IPS-11a (cell line): Measurements from ENCODE around the gene MIF4GD.
"Not testable (repeated sequence)": the region's sequence is repeated elsewhere in the genome, so short reads cannot be mapped to it uniquely, and the experiment has no call there.

Experiments
- H3K4me3 ChIP-seq: one replicate; pipeline ENCODE4 v1.5.1; 2013; ENCODE audit warnings: low read depth, low read length, control low read depth

Gene MIF4GD

DNA sequence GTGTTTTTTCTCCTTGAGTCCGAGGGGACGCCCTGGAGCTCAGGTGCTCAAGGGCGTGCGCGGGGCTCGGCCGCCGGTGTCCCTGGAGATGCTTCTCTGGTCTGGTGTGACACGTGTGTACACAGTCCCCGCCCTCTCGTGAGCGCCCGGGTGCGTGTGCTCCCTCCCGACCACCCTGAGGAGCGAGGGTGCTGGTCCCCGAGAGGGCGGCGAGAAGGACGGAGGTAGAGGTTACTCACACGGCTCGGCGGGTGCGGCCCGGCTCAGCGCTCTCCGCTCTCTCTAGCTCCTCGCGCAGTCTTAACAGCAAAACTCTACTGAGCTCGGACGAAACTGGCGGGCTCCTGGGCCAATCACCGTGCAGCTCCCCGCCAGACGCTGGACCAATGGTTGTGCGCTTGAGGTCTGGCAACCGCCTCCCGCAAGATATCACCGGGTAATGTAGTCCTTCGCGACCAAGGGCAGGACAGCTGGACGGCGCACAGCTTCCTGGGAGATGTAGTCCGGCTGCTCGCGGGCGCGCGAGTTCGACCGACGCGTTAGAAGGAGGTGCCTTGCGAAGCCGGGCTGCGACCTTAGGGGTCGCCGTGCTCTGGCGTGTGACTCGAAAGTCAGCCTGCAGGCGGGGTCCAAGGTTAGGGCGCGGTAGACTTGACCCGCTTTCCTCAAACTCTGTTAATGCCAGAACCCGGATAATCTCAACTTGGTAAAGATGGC lies 18.2 kb upstream of the MIF4GD start, which contains the start of gene SLC25A19:
SLC25A19 (minus strand) TSS at position 319 of the 717 bp plus-strand sequence. CDS start 2,669 bp downstream, outside the sequence.
- peak within 1 kb of the TSS; percentile 82 for H3K4me3 ChIP-seq

DNA sequence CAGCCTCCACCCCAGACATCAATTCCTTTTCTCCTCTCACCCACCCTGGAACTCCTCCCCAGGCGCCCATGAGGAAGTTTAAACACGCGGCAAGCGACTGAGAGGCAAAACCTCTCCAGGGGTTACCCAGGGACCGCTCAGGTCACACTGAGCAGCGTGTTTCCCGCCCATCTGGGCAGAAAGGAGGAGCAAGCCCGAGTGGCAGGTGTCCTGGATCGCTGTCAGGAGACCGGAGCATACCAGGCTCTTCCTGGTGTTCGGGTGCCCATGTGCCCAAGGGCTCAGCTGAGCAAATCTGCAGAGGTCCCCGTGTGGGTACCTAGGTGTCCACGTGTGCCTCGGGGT lies 17.7 kb upstream of the MIF4GD start:
- H3K4me3 ChIP-seq, result peak overlapping the region; percentile 82

DNA sequence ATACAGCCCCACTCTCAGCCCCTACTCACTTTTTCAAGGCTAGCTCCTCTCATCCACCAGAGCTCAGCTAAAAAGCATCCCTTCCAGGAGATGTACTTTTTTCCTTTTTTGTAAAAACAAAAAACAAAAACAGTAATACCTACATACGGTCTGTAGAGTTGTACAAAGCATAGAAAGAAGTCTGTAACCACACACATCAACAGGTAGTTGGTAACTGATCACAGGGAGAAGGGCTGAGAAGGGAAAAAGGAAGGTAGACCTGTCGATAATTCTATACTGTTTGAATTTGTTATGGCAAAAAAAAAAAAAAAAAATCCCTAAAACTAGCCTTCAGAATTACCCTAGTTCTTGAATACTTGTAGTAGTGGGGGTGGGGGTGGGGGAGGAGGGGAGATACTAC lies 17.3 kb upstream of the MIF4GD start:
- peak overlapping the region; percentile 82 for H3K4me3 ChIP-seq

DNA sequence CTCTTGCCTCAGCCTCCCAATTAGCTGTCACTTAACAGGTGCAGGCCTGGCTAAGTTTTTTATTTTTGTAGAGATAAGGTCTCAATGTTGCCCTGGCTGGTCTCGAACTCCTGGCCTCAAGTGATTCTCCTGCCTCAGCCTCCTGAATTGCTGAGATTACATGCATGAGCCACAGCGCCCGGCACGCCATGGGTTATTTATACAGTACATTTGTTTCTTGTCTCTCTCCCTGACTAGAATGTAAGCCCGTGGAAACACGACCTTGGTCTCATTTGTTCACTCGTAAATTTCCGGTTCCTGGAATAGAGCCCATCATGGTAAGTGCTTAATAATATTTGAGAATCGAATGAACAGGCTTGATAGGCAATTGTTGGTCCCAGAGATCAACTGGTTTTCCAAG lies 16.2 kb upstream of the MIF4GD start:
- H3K4me3 ChIP-seq, result no peak overlapping the region

DNA sequence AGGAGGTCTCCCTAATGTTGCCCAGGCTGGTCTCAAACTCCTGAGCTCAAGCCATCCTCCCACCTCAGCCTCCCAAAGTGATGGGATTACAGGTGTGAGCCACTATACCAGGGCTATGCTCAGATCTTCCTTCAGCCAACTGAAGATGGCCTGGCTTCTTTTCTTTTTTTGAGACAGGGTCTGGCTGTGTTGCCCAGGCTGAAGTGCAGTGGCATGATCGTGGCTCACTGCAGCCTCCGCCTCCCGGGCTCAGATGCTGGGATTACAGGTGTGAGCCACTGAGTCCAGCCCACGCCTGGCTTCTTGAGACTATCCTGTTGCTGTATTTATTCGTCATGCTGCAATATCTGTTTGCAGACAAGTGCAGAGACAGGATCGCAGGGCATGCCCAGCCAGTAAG lies 14.1 kb upstream of the MIF4GD start:
- no peak overlapping the region for H3K4me3 ChIP-seq

DNA sequence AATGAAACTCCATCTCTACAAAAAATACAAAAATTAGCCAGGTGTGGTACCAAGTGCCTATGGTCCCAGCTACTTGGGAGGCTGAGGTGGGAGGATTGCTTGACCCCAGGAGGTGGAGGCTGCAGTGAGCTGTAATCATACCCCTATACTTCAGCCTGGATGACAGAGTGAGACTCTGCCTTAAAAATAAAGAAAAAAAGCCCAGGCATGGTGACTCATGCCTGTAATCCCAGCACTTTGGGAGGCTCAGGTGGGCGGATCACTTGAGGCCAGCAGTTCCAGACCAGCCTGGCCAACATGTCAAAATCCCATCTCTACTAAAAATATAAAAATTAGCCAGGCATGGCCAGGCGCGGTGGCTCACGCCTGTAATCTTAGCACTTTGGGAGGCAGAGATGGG lies 9.2 kb upstream of the MIF4GD start:
- not testable (repeated sequence) for H3K4me3 ChIP-seq

DNA sequence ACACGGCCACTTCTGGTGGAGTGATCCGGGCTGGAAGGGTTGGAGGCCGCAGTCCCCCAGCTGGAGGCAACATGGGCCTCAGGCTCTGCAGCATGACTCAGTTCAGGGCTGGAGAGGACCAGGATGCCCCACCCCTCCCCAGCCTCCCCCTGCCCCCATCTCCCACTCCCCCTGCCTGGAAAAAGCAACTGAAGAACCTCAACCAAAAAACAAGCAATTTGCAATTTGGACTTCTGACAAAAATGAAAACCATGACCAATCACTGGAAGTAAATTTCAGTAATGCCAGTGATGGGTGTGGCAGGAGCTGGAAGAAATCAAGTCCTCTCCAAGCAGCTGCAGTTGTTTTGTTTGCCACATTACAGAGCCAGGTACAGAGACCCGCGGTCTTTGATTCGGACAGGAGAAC lies 6.6 kb upstream of the MIF4GD start:
- no peak overlapping the region for H3K4me3 ChIP-seq

DNA sequence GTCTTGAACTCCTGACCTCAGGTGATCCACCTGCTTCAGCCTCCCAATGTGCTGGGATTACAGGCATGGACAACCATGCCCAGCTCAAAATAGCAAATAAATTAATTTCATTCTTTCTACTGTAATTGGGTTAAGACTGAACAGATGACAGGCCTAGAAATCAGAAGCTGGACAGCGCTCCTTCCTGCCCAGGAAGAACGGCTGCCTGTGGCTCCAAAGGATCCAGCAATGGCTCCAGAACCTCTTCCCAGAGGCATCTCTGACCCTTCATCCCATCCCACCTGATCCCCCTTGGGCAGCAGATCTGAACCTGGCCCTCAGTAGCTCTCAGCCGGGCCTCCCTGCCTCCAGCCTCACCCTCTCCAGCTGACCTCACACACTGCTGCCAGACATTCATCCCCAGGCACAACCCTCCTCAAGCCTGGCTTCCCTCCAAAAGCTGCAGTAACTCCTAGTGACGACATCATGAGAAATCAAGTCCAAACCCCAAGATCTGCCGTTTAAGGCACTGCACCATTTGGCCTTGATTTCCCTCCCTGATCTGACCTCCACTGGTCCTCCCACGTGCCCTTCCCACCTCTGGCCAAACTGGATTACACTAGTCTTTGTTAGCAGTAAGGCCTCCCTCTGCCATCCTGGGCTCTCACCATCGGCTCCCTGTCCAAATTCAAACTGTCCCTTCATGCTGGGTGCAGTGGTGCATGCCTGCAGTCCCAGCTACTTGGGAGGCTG lies 3.1 kb upstream of the MIF4GD start:
- H3K4me3 ChIP-seq, result no peak overlapping the region

DNA sequence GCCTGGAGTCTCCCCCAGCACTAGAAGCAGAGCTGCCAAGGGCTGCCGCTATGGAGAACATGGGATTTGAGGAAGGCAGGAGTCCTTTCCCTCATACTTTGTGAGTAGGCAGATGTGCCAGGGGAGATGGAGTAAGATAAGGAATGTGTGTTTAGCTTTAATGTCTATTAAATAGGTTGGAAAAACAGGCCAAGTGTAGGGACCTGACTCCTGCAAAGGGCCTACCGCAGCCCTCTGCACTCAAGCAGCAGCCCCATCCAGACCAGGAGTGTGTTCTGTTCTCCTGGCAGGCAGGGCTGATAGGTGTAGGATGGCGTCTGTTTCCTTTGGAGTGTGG lies 1.8 kb upstream of the MIF4GD start:
- H3K4me3 ChIP-seq, result no peak overlapping the region

DNA sequence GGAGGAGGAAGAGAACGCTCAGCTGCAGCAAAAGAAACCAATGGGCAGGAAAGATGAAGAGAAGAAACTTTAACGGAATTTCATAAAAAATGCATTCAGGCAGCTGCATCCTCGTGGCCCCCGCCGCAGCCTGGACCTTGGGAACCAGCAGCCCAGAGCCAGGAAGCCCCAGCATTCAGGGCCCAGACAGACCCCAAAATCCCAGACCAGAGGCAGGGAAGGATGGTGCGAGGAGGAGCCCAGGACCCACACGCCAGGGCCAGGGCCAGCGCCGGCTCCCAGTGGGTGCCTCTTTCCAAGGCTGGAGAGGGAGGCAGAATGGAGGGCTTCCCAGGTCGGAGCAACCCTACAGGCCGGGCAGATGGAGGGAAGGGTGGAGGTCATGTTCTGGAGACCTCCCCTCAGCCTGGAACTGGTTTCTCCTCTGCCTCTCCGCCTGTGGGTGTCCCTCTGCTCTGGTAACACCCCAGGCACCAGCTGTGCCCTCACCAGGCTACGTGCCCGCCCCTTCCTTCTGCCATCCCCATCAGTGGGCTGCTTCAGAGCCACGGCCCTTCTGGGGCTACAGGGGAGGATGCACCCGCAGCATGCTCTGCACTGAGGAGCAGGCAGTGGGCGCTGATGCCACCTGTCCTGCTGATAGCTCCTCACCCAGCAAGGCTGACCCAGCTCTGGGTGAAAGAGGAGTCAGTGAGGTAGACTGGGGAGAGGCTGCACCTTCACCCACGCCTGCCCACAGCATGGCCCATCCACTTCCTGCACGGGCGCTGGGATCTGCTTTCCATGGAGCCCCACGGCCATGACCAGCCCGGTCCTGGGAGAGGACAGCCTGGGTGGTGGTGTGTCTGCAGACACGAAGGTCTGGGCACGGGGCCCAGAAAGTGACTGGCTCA lies 1.2 kb upstream of the MIF4GD start:
- H3K4me3 ChIP-seq, result peak overlapping the region; percentile 75

DNA sequence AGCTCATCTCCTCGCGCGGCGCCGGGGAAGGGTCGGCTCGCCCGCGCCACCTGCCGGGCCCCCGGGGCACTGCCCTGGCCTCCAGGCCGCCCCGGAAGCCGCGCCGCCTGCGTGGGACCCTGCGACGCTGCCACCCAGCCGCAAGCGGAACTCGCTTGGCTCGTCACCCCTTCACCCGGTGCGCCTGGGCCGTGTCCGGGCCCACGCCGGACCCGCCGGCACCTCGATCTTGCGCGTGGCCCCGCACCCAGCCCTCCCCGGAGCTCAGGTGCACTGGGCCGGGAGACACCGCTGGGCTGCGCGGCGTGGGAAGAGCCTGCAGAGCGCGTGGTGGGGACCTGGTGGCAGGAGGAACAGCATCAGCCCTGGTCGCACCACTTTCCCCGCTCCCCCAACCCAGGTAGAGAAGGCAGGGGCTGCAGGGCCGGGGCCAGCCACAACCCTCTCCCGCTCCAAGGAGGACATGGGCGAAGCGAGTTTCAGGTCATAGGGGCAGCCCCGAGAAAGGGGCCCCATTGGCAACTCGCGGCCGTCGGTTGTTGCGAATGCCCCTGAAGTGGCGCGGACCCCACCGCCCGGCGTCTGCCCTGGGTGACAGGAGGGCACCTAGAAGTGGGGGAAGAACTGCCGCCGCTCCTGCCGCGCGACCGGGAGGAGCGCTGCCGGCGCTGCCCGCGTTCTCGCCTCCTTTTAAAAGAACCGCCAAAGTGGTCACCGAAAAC lies 363 bp upstream of the MIF4GD start:
- H3K4me3 ChIP-seq, result peak overlapping the region; percentile 75

DNA sequence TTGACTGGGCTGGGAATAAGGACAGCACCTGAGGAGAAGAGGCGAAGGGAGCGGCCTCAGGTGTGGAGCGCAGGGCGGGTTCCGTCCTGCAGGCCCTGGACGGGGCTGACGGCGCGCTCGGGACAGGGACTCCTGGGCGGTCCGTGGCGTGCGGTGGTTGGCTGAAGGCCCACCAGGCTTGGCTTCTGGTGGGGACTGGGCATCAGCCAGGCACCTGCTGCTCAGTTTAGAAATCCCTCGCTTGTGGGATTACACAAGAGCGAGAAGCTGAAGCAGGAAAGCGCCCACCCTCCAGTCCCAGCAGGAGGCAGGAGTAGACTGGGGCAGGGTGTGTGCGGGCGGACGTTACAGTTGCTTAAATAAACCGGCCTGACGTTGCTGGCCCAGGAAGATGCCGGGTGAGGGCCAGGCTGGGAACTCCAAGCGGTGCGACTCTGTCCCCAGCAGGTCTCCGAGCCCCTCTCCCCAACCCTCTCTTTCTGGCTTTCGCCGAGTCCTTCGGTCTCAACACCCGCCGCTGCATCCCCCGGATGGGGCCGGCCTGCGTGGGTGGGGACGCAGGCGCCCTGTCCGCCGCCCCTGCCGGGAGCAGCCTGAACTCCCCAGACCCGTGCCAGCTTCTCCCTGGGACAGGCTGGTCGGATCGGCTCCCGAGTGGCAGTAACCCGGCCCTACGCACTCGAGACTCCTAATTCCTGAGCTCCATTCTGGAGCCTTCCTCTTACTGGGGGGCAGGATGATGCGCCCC lies 639 bp downstream of the MIF4GD start:
- peak overlapping the region; percentile 83 for H3K4me3 ChIP-seq

DNA sequence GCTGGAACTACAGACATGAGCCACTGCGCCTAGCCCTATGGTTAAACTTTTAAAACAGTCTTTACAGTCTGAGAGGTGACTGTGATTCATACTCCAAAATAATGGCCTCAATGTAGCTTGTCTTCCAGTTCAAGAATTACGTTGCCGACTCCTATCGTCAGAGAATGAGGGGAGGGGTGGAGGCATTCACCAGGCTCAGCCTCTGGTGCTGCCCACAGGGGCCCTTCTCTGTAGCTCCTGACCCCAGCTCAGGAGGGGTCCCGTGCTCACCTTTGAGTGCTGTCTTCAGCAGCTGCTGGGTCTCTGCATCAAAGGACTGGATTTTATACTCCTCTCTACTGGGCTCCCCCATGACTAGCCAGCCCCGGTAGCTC lies 1.2 kb downstream of the MIF4GD start:
- peak overlapping the region; percentile 83 for H3K4me3 ChIP-seq

DNA sequence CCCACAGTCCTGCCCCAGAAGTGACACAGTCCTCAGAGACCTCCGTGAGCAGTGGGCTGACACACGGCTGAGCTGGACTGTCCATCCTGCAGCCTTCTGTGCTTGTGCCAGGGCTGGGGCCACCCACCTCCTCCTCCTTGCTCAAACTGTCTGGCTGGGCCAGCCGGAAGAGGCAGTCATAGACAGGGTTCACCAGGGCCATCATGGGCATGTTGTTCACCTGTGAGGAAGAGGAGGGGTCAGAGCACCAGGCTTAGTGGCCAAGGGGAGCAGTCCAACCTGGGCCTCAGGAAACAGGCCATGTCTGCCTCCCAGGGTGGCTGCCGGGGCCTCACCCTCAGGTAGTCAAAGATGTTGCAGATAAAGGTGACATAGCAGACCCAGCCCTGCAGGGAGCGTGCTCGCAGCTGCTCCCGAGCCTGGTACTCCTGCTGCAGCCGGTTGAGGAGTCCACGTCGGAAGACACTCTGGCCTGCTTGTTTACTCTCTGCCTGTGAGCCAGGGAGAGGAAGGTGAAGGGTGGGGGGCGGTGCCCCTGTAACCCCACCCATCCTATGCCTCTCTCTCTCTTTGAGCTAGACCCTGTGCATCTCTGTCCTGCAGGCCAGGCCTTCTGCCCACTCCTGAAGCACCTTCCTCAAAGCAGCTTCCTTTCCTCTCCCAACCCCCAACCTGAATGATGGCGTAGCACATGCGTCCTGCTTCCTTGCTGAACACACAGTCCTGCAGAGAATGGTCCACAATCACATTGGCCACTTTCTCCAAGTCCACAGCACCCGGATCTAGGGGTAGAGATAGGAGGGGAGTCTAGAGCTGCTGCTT lies 3.4 kb downstream of the MIF4GD start:
- no peak overlapping the region for H3K4me3 ChIP-seq

DNA sequence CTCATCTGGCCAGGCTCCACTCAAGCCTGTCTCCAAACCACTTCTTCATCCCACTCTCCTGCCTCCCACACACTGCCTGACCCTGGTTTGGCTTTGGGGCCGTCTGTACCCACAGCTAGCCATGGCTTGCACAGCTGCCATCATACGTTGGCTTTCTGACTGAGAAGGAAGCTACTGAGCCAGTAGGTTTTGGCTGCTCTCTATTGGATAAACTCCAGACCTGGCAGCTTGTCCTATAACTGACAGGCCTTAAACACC lies 3.9 kb downstream of the MIF4GD start:
- H3K4me3 ChIP-seq, result no peak overlapping the region

DNA sequence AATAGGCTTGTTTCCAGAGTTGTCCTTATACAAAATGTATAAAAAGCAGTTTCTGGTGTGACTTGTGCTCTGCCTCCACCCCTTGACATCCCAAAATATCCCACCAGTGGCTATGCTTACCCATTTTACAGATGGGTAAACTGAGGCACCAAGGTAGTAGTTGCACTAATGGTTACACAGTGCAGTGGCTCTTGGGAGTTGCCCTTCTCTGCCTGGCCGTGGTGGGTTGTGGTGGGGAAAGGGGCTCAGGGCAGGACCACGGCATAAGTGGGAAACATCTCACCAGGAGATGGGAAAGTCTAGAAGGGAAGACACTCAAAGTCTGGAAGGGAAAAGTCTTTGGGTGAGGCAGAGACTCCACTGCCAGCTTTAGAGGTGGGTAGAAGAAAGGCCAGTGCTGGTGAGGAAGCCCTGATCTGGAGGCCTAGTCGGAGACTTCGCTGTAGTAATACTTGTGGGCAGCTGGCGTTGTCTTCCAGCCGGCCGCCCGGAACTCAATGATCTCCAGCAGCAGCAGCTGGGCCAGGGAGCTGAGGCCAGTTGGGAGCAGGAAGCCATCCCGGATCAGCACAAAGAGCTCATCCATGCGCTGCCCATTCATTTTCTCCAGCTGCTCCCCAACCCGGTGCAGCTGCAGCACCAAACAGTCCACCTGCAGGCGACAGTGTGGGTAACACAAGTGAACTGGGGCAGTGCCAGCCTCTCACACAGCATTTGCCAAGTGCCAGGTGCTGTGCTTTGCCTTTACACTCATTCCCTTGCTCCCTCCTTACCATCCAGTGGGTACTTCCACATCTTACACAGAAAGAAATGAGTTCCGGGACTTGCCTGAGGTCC lies 4.5 kb downstream of the MIF4GD start:
- no peak overlapping the region for H3K4me3 ChIP-seq

DNA sequence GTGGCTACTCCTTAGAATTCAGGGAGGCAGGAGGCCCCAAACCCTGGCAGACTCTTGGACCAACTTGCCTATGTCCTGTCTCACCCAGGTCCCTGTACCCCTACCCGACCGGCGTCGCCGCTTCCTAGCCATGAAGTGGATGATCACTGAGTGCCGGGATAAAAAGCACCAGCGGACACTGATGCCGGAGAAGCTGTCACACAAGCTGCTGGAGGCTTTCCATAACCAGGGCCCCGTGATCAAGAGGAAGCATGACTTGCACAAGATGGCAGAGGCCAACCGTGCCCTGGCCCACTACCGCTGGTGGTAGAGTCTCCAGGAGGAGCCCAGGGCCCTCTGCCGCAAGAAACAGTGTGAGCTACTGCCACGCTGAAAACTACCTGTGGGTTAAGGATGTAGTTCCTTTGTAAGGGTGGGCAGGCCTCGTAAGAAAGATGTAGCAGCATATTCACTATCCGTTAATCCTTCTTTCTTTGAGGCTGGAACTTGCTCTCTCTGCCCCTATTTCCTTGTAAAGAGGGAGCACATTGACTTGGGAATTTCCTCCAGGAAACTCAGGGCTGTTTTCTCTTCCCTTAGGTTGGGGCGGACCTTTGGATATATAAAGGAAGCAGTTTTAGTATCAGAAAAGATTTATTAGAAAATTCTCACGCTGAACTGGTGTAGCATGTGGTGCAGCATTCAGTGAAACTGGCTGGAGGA lies 5.3 kb downstream of the MIF4GD start:
- no peak overlapping the region for H3K4me3 ChIP-seq

DNA sequence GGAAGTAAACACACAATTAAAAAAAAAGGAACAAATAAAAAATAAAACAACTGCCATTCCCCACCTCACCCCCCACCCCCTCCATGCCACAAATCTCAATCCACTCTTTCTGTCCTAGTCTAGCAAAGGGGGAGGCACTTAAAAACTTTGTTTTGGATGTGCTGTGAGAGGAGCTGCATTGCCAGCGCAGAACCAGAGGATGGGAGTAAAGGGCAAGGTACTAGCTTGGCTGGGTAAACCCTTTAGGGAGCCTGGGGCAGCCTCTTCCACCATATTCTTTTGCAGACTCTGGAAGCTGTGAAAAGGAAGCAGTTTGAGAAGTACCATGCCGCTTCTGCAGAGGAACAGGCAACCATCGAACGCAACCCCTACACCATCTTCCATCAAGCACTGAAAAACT lies 8.0 kb downstream of the MIF4GD start:
- H3K4me3 ChIP-seq, result no peak overlapping the region
